Hepatocyte (in vitro differentiated cells): ENCODE data around the gene ANKRD35.

ENCODE experiments used
- EZH2 ChIP-seq: fragments of 200-600 bp; sonication (generic); IDR thresholded peaks from 2 replicates; pipeline ENCODE4 v1.6.1; 2016; ENCODE audit warnings: antibody characterized with exemption, mild to moderate bottlenecking, borderline replicate concordance
- EZH2phosphoT487 ChIP-seq: fragments of 200-600 bp; sonication (generic); IDR thresholded peaks from one replicate; pipeline ENCODE4 v1.6.1; 2018; ENCODE audit warnings: antibody characterized with exemption, mild to moderate bottlenecking, low read depth, moderate library complexity; ENCODE audit not compliant: unreplicated experiment, severe bottlenecking
- TF ChIP-seq, protein P1 (sequence below): fragments of 200-600 bp; sonication (generic); IDR thresholded peaks from 2 replicates; pipeline ENCODE4 v1.5.1; 2016; ENCODE audit warnings: antibody characterized with exemption, mild to moderate bottlenecking; ENCODE audit not compliant: poor library complexity

DNA sequence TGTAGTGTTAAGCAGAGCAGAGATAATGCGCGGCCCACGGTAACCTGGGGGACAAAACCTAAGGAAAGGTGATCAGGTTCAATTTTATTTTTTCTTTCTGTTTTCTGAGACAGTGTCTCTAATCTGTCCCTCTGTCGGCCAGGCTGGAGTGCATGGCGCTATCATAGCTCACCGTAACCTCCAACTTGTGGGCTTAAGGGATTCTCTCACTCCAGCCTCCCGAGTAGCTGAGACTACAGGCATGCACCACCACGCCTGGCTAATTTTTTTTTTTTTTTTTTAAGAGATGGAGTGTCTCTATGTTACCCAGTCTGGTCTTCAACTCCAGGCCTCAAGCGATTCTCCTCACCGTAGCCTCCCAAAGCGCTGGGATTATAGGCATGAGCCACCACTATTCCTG is 724 bp upstream of the ANKRD35 start:
- TF ChIP-seq, protein P1, sequence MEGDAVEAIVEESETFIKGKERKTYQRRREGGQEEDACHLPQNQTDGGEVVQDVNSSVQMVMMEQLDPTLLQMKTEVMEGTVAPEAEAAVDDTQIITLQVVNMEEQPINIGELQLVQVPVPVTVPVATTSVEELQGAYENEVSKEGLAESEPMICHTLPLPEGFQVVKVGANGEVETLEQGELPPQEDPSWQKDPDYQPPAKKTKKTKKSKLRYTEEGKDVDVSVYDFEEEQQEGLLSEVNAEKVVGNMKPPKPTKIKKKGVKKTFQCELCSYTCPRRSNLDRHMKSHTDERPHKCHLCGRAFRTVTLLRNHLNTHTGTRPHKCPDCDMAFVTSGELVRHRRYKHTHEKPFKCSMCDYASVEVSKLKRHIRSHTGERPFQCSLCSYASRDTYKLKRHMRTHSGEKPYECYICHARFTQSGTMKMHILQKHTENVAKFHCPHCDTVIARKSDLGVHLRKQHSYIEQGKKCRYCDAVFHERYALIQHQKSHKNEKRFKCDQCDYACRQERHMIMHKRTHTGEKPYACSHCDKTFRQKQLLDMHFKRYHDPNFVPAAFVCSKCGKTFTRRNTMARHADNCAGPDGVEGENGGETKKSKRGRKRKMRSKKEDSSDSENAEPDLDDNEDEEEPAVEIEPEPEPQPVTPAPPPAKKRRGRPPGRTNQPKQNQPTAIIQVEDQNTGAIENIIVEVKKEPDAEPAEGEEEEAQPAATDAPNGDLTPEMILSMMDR: no peak
- no peak for TF ChIP-seq EZH2
- TF ChIP-seq EZH2phosphoT487: no peak
